HEK293 (cell line): ENCODE measurements around the gene PRELID3B.

Experiments used
- SP7 ChIP-seq: fragments of 450-650 bp; formaldehyde crosslinking; IDR thresholded peaks from 2 replicates; pipeline ENCODE4 v1.5.1; 2016; ENCODE audit warnings: missing biosample characterization, missing genetic modification characterization
- ZNF16 ChIP-seq: fragments of 450-650 bp; formaldehyde crosslinking; IDR thresholded peaks from 2 replicates; pipeline ENCODE4 v1.5.1; 2016; ENCODE audit warnings: low read depth, missing biosample characterization, missing genetic modification characterization
- ZNF664 ChIP-seq: fragments of 450-650 bp; formaldehyde crosslinking; IDR thresholded peaks from 2 replicates; pipeline ENCODE4 v1.5.1; 2016; ENCODE audit warnings: missing biosample characterization, missing genetic modification characterization

- TF ChIP-seq ZNF664 (tag by site-specific recombination) (no peak), ZNF16 (tag by site-specific recombination) (no peak), SP7 (tag by site-specific recombination) (no peak)
Observed at GRCh38 chr20:59008715-59009336, 33.8 kb downstream of the PRELID3B start.
